ENCODE results near the gene LRRC72.
"Not testable (repeated sequence)": the region's sequence is repeated elsewhere in the genome, so short reads cannot be mapped to it uniquely, and the experiment has no call there.

Gene LRRC72

DNA sequence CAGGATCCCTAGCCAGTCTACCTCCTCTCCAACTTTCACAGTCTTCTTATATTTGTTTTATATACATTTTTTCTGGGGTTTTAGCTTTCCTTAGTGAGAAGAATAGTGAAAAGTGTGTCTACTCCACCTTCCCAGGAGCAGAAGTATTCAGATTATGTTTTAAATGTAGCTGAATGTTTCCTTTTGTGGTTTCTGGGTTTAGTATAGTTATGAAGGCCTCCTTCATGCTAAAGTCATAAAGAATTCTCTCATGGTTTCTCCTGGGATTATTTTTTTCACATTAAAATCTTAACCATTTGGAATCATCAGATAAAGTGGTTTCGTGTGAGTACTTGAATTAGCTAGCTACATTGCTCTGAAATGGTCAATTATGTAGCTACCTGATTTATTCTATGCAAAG lies 68.1 kb downstream of the LRRC72 start:
- Histone ChIP-seq H3K9me3 (ENCODE audit: control insufficient read depth in 2 of 2, low read length in 2 of 2) (no peaks in the 10 kb centered on the region), H3K4me3 (ENCODE audit: low read length in 2 of 2) (no peak overlapping the region), H3K4me1 (ENCODE audit: control insufficient read depth, insufficient read depth, low read length) (no peaks in the 10 kb centered on the region), H3K9ac (ENCODE audit: low read length in 2 of 2) (no peak overlapping the region), H3K36me3 (ENCODE audit: control insufficient read depth in 2 of 2, insufficient read depth in 2 of 2, low read length in 2 of 2) (peaks cover 0 to 3% of the 10 kb centered on the region in 2 donors), H3K27me3 (ENCODE audit: control insufficient read depth in 1 of 2, insufficient read depth in 2 of 2, low read length in 2 of 2) (no peaks in the 10 kb centered on the region), H3K27ac (ENCODE audit: low read length) (no peak overlapping the region)

DNA sequence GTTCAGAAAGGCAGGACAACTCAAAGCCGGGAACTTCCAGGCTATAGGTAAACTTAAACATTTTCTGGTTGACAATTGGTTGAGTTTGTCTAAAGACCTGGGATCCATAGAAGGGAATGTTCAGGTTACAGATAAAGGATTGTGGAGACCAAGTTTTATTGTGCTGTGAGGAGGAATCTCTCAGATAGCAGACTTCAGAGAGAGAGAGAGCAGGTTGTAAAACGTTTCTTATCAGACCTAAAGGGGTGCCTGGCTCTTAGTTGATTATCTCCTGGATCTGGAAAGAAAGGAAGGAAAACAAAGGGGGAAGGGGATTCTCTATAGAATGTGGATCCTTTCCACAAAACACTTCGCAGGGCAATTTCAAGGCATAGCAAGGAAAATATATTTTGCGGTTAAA lies 69.0 kb downstream of the LRRC72 start:
- not testable (repeated sequence) for H3K4me3 ChIP-seq (ENCODE audit: low read length in 2 of 2); H3K9me3 ChIP-seq (ENCODE audit: control insufficient read depth in 2 of 2, low read length in 2 of 2); H3K27ac ChIP-seq (ENCODE audit: low read length); H3K4me1 ChIP-seq (ENCODE audit: control insufficient read depth, insufficient read depth, low read length); H3K36me3 ChIP-seq (ENCODE audit: control insufficient read depth in 2 of 2, insufficient read depth in 2 of 2, low read length in 2 of 2); H3K9ac ChIP-seq (ENCODE audit: low read length in 2 of 2); H3K27me3 ChIP-seq (ENCODE audit: control insufficient read depth in 1 of 2, insufficient read depth in 2 of 2, low read length in 2 of 2)

DNA sequence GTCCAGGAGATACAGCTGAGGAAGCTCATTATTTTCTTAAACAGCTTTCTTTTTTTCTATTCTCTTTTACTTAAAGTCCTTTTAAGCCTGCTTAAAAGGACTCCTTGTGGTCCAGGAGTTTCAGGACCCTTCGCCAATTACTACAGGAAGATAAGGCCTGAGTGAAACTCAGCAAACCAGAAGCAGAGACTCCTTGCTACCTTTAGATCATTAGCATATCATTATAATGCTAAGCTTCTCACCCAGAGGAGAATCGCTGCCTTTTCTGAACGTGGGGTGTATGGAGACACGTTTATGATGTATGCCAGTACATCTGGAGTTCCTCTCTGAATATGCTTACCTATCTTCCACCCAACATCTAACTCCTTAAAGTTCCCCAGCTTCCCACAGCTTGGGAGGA lies 71.4 kb downstream of the LRRC72 start:
- Histone ChIP-seq H3K4me3 (ENCODE audit: low read length in 2 of 2) (no peak overlapping the region), H3K4me1 (ENCODE audit: control insufficient read depth, insufficient read depth, low read length) (no peaks in the 10 kb centered on the region), H3K9ac (ENCODE audit: low read length in 2 of 2) (no peak overlapping the region), H3K27me3 (ENCODE audit: control insufficient read depth in 1 of 2, insufficient read depth in 2 of 2, low read length in 2 of 2) (no peaks in the 10 kb centered on the region), H3K27ac (ENCODE audit: low read length) (no peak overlapping the region), H3K36me3 (ENCODE audit: control insufficient read depth in 2 of 2, insufficient read depth in 2 of 2, low read length in 2 of 2) (peaks cover 10 to 30% of the 10 kb centered on the region in 2 donors), H3K9me3 (ENCODE audit: control insufficient read depth in 2 of 2, low read length in 2 of 2) (no peaks in the 10 kb centered on the region)

DNA sequence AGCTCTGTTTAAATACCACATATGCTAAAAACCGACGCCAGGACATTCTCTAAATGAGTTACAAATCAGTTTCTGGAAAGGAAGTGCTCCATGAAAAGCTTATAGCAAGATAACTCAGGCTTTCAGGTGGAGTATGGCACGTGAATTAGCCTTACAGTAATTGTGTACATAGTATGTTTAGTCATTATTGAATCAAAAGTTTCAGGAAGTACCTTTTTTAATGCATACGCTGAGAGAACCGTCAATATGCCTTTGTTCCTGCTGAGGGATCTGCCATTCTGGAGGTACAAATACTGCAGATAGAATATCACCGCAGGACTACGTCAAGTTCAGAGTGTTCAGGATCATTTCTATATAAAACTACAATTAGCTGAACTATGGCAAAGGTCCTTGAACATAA lies 73.2 kb downstream of the LRRC72 start:
- Histone ChIP-seq H3K9me3 (ENCODE audit: control insufficient read depth in 2 of 2, low read length in 2 of 2) (no peaks in the 10 kb centered on the region), H3K36me3 (ENCODE audit: control insufficient read depth in 2 of 2, insufficient read depth in 2 of 2, low read length in 2 of 2) (peaks cover 20 to 41% of the 10 kb centered on the region in 2 donors), H3K4me1 (ENCODE audit: control insufficient read depth, insufficient read depth, low read length) (no peaks in the 10 kb centered on the region), H3K9ac (ENCODE audit: low read length in 2 of 2) (no peak overlapping the region), H3K27me3 (ENCODE audit: control insufficient read depth in 1 of 2, insufficient read depth in 2 of 2, low read length in 2 of 2) (no peaks in the 10 kb centered on the region), H3K4me3 (ENCODE audit: low read length in 2 of 2) (no peak overlapping the region), H3K27ac (ENCODE audit: low read length) (no peak overlapping the region)

DNA sequence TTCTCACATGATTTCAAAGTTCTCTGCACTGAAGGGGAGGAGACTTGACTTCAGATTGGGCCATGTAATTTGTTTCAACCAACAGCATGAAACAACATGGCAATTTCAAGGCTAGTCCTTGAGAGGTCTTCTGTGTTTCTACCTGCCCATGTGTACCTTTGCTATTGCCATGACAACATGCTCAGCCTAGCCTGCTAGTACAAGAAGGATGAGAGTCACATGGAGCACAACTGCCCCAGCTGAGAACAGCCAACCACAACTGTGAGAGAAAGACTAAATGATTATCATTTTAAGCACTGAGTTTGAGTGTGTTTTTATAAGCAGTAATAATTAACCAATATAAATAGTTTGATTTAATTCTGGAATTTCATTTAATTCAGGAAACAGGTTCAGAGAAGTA lies 77.0 kb downstream of the LRRC72 start:
- Histone ChIP-seq H3K4me3 (ENCODE audit: low read length in 2 of 2) (no peak overlapping the region), H3K4me1 (ENCODE audit: control insufficient read depth, insufficient read depth, low read length) (no peaks in the 10 kb centered on the region), H3K27ac (ENCODE audit: low read length) (no peak overlapping the region), H3K27me3 (ENCODE audit: control insufficient read depth in 1 of 2, insufficient read depth in 2 of 2, low read length in 2 of 2) (no peaks in the 10 kb centered on the region), H3K9ac (ENCODE audit: low read length in 2 of 2) (no peak overlapping the region), H3K36me3 (ENCODE audit: control insufficient read depth in 2 of 2, insufficient read depth in 2 of 2, low read length in 2 of 2) (peaks cover 22 to 51% of the 10 kb centered on the region in 2 donors), H3K9me3 (ENCODE audit: control insufficient read depth in 2 of 2, low read length in 2 of 2) (no peaks in the 10 kb centered on the region)

DNA sequence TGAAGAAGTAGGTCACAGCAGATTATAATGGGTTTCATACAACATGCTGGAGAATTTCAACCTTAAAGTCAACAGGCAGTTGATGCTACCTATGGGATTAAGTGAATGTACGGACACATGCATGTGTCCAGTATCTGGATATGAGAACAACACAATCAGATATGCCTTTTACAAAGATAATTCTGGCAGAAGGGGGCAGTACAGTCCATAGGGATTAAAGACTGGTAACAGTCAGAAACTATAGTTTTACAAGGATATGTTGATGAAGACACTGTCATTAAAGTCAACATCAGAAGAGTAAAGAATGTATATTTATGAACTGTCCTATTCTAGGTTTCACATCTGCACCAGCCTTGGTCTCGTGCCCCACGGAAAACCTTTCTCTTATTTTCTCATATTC lies 77.4 kb downstream of the LRRC72 start:
- peaks cover 23 to 51% of the 10 kb centered on the region in 2 donors for H3K36me3 ChIP-seq (ENCODE audit: control insufficient read depth in 2 of 2, insufficient read depth in 2 of 2, low read length in 2 of 2)
- no peak overlapping the region for H3K9ac ChIP-seq (ENCODE audit: low read length in 2 of 2)
- H3K27me3 ChIP-seq (ENCODE audit: control insufficient read depth in 1 of 2, insufficient read depth in 2 of 2, low read length in 2 of 2) = no peaks in the 10 kb centered on the region
- H3K9me3 ChIP-seq (ENCODE audit: control insufficient read depth in 2 of 2, low read length in 2 of 2) = no peaks in the 10 kb centered on the region
- H3K4me1 ChIP-seq (ENCODE audit: control insufficient read depth, insufficient read depth, low read length) = no peaks in the 10 kb centered on the region
- no peak overlapping the region for H3K27ac ChIP-seq (ENCODE audit: low read length)
- no peak overlapping the region for H3K4me3 ChIP-seq (ENCODE audit: low read length in 2 of 2)

DNA sequence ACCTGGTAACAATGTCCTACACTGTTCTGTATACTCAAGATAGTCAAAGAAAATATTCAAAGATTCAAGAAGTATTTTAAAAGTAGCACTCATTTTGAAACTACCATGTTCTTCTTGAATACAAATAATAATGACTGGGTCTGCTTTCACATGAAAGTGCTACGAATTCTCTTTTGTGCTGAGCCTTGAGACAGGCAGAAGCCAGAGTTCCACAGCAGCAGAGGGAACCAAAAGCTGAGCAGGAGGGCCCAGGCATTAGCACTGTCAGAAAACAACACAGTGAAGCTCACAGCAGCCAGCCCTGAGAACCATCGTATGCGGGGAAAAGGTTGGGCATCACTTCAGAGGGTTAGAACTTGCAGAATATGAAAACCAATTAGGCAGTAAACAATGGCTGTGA lies 80.1 kb downstream of the LRRC72 start:
- H3K36me3 ChIP-seq (ENCODE audit: control insufficient read depth in 2 of 2, insufficient read depth in 2 of 2, low read length in 2 of 2) = peaks cover 18 to 50% of the 10 kb centered on the region in 2 donors
- no peaks in the 10 kb centered on the region for H3K27me3 ChIP-seq (ENCODE audit: control insufficient read depth in 1 of 2, insufficient read depth in 2 of 2, low read length in 2 of 2)
- no peak overlapping the region for H3K27ac ChIP-seq (ENCODE audit: low read length)
- H3K9me3 ChIP-seq (ENCODE audit: control insufficient read depth in 2 of 2, low read length in 2 of 2) = no peaks in the 10 kb centered on the region
- H3K9ac ChIP-seq (ENCODE audit: low read length in 2 of 2) = no peak overlapping the region
- no peaks in the 10 kb centered on the region for H3K4me1 ChIP-seq (ENCODE audit: control insufficient read depth, insufficient read depth, low read length)
- H3K4me3 ChIP-seq (ENCODE audit: low read length in 2 of 2) = no peak overlapping the region

DNA sequence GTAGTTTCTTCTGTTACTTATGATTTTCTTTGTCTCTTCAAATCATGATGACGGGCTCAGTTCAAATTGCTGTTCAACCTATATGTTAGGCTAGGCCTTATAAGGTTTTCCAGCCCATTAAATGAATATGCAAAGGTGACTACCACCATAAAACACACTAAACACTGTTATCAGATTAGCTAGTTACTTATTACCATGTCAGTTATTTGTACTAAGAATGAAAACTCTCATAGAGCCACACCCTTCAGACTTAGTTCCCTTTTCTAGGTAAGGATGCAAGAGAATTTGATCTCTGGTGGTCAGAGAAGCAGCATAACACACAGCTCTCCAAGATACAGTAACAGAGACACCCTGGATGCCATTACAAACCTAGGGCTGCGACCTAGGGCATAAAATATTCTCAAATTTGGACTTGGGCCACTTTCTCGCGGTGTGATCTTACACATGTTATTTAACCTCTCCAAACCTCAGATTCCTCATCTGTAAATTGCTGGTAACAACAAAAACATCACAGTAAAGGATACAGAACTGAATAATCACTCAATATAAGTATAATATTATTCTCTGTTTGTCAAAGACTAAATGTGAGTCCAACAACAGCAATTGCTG lies 83.3 kb downstream of the LRRC72 start:
- Histone ChIP-seq H3K27ac (ENCODE audit: low read length) (no peak overlapping the region), H3K4me3 (ENCODE audit: low read length in 2 of 2) (no peak overlapping the region), H3K4me1 (ENCODE audit: control insufficient read depth, insufficient read depth, low read length) (no peaks in the 10 kb centered on the region), H3K27me3 (ENCODE audit: control insufficient read depth in 1 of 2, insufficient read depth in 2 of 2, low read length in 2 of 2) (no peaks in the 10 kb centered on the region), H3K9ac (ENCODE audit: low read length in 2 of 2) (no peak overlapping the region), H3K36me3 (ENCODE audit: control insufficient read depth in 2 of 2, insufficient read depth in 2 of 2, low read length in 2 of 2) (peaks cover 12 to 39% of the 10 kb centered on the region in 2 donors), H3K9me3 (ENCODE audit: control insufficient read depth in 2 of 2, low read length in 2 of 2) (no peaks in the 10 kb centered on the region)

DNA sequence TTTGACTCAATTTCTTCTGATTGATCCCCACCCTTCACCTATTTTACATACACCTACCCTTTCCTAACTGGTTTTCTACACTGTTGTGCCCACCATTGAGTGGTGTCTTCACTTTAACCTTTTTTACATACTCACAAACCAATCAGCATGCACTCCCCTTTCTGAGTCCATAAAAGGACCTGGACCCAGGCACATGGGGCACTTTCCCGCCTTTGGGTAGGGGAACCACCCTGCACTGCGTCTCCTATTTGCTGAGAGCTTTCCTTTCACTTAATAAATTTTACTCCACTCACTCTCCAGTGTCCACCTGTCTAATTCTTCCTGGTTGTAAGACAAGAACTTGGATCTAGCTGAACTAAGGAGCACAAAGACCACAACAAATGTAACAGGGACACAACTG lies 85.1 kb downstream of the LRRC72 start:
- Histone ChIP-seq H3K9ac (ENCODE audit: low read length in 2 of 2) (no peak overlapping the region), H3K36me3 (ENCODE audit: control insufficient read depth in 2 of 2, insufficient read depth in 2 of 2, low read length in 2 of 2) (peaks cover 20 to 45% of the 10 kb centered on the region in 2 donors), H3K9me3 (ENCODE audit: control insufficient read depth in 2 of 2, low read length in 2 of 2) (no peaks in the 10 kb centered on the region), H3K4me1 (ENCODE audit: control insufficient read depth, insufficient read depth, low read length) (no peaks in the 10 kb centered on the region), H3K27me3 (ENCODE audit: control insufficient read depth in 1 of 2, insufficient read depth in 2 of 2, low read length in 2 of 2) (no peaks in the 10 kb centered on the region), H3K27ac (ENCODE audit: low read length) (no peak overlapping the region), H3K4me3 (ENCODE audit: low read length in 2 of 2) (no peak overlapping the region)

DNA sequence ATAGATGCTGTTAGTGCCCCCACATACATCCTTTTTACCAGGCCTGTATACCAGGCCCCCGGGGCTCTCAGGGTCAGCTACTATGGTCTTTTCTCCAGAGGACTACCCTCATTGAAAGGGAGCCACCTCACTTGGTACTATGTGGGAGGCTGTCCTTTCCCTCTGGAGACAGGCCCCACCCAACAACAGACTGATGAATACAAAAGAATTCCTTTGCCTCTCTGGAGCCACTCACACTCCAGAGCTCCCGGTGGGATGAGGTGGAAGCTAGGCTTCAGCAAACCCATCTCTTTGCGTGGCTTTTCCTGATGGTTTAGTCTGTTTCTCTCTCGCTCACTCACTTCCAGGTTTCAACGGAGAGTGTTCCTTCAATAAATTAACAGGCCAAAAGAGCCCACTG lies 88.6 kb downstream of the LRRC72 start:
- Histone ChIP-seq H3K27ac (ENCODE audit: low read length) (no peak overlapping the region), H3K36me3 (ENCODE audit: control insufficient read depth in 2 of 2, insufficient read depth in 2 of 2, low read length in 2 of 2) (peaks cover 14 to 35% of the 10 kb centered on the region in 2 donors), H3K9ac (ENCODE audit: low read length in 2 of 2) (no peak overlapping the region), H3K4me3 (ENCODE audit: low read length in 2 of 2) (no peak overlapping the region), H3K9me3 (ENCODE audit: control insufficient read depth in 2 of 2, low read length in 2 of 2) (no peaks in the 10 kb centered on the region), H3K27me3 (ENCODE audit: control insufficient read depth in 1 of 2, insufficient read depth in 2 of 2, low read length in 2 of 2) (no peaks in the 10 kb centered on the region), H3K4me1 (ENCODE audit: control insufficient read depth, insufficient read depth, low read length) (no peaks in the 10 kb centered on the region)

DNA sequence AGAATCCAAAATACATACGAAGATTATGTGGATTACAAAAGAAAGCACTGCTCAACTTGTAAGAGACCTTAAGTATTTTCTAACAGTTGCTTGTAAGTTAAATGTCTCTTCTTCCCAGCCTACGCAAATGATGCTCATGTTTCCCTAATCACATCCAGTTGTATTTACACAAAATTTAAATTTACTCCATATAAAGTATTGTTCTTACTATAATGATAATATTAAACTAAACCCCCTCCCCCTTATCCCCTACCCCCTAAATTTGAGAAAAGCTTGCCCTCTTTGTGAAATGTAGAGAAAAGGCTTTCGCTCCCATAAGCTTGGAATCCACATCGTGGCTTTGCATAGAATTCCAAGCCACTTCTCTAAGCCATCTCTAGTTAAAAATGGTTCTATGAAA lies 89.5 kb downstream of the LRRC72 start:
- Histone ChIP-seq H3K4me3 (ENCODE audit: low read length in 2 of 2) (no peak overlapping the region), H3K9me3 (ENCODE audit: control insufficient read depth in 2 of 2, low read length in 2 of 2) (no peaks in the 10 kb centered on the region), H3K27ac (ENCODE audit: low read length) (no peak overlapping the region), H3K9ac (ENCODE audit: low read length in 2 of 2) (no peak overlapping the region), H3K27me3 (ENCODE audit: control insufficient read depth in 1 of 2, insufficient read depth in 2 of 2, low read length in 2 of 2) (no peaks in the 10 kb centered on the region), H3K36me3 (ENCODE audit: control insufficient read depth in 2 of 2, insufficient read depth in 2 of 2, low read length in 2 of 2) (peaks cover 14 to 34% of the 10 kb centered on the region in 2 donors), H3K4me1 (ENCODE audit: control insufficient read depth, insufficient read depth, low read length) (no peaks in the 10 kb centered on the region)
